GM12878 (cell line): ENCODE measurements around the gene CZIB. TPM values are rescaled to one million over a fixed set of nuclear protein-coding genes. Genes with fewer than 3 reads are reported as not detected.

Experiments used
- ATAC-seq: fragments of 200-7000 bp; cut with Tn5 transposase; 3 replicates; pipeline ENCODE4 v1.9.1; 2020; ENCODE audit warnings: mild to moderate bottlenecking, moderate library complexity
- BruUV-seq: library from RNA; stranded (reverse); fragments of 400-500 nt; replicated peaks from 2 replicates; lab custom pipeline; 2021; lab: Mats Ljungman, UMichigan
- CTCF ChIA-PET: fragments of 300-600 bp; sonication (Branson Sonifier 250); formaldehyde crosslinking; extraction: SDS; loops from one replicate; lab custom pipeline; 2021; ENCODE audit warnings: inconsistent platforms; lab: Yijun Ruan, JAX
- POLR2A ChIA-PET: fragments of 350-600 bp; formaldehyde crosslinking; extraction: SDS; loops from one replicate; lab custom pipeline; 2021; ENCODE audit warnings: inconsistent platforms; lab: Charles Lee
- RAD21 ChIA-PET: fragments of 300-600 bp; sonication (Branson Sonifier 250); formaldehyde crosslinking; loops from one replicate; lab custom pipeline; 2023; ENCODE audit warnings: antibody characterized with exemption; ENCODE audit not compliant: unreplicated experiment; lab: Charles Lee
- SMC1A ChIA-PET: fragments of 300-600 bp; sonication (Branson Sonifier 250); formaldehyde crosslinking; loops from one replicate; lab custom pipeline; 2023; ENCODE audit not compliant: unreplicated experiment, uncharacterized antibody; lab: Charles Lee
- DNase-seq: peaks from one replicate; pipeline ENCODE4 v3.0.0-alpha.2; 2011; ENCODE audit warnings: low read depth, low spot score
- FAIRE-seq: peaks from 3 replicates; lab custom pipeline; 2011; peaks lifted over from hg19 to GRCh38; lab: Jason Lieb, UNC
- H2AFZ ChIP-seq: 2 replicates; pipeline ENCODE4 v1.6.0; 2011; ENCODE audit warnings: low read depth, low read length, control low read depth; ENCODE audit not compliant: control insufficient read depth
- H3K27ac ChIP-seq: 2 replicates; pipeline ENCODE4 v1.5.1; 2011; ENCODE audit warnings: control low read depth; ENCODE audit not compliant: control insufficient read depth, insufficient read depth
- H3K27me3 ChIP-seq, 2 experiments: replicated peaks in 1 of 2; 2 replicates each; pipeline versions ENCODE4 v1.6.0 to v1.6.1; 2011; ENCODE audit warnings: low read length in 1 of 2; ENCODE audit not compliant: control insufficient read depth in 2 of 2, insufficient read depth in 2 of 2
- H3K36me3 ChIP-seq, 2 experiments: 2 replicates each; pipeline ENCODE4 v1.5.1; 2011; ENCODE audit warnings: low read length in 1 of 2; ENCODE audit not compliant: control insufficient read depth in 2 of 2, insufficient read depth in 2 of 2
- H3K4me1 ChIP-seq: 2 replicates; pipeline ENCODE4 v1.6.1; 2011; ENCODE audit warnings: mild to moderate bottlenecking, low read length, moderate library complexity, mixed read lengths; ENCODE audit not compliant: control insufficient read depth, insufficient read depth
- H3K4me2 ChIP-seq: 2 replicates; pipeline ENCODE4 v1.6.0; 2011; ENCODE audit warnings: control low read depth; ENCODE audit not compliant: control insufficient read depth, insufficient read depth
- H3K4me3 ChIP-seq: fragments of 200-600 bp; sonication (generic); 2 replicates; pipeline ENCODE4 v1.5.1; 2016
- H3K79me2 ChIP-seq: 2 replicates; pipeline ENCODE4 v1.6.0; 2011; ENCODE audit warnings: low read length; ENCODE audit not compliant: control insufficient read depth, insufficient read depth
- H3K9ac ChIP-seq: 2 replicates; pipeline ENCODE4 v1.8.0; 2011; ENCODE audit warnings: low read length, control low read depth, mixed read lengths; ENCODE audit not compliant: control insufficient read depth, insufficient read depth
- H3K9me3 ChIP-seq: replicated peaks from 3 replicates; pipeline ENCODE4 v1.5.1; 2011; ENCODE audit warnings: mild to moderate bottlenecking, low read length; ENCODE audit not compliant: control insufficient read depth, insufficient read depth
- H4K20me1 ChIP-seq: 2 replicates; pipeline ENCODE4 v1.6.0; 2011; ENCODE audit not compliant: control insufficient read depth, insufficient read depth
- CBFB ChIP-seq: IDR thresholded peaks from 2 replicates; pipeline ENCODE4 v1.6.1; 2016; ENCODE audit warnings: antibody characterized with exemption, low read depth
- JUND ChIP-seq: IDR thresholded peaks from 2 replicates; pipeline ENCODE4 v1.6.1; 2012; ENCODE audit warnings: low read depth, mild to moderate bottlenecking, low read length, improper control_type of control experiment, moderate library complexity
- KLF5 ChIP-seq: fragments of 450-650 bp; IDR thresholded peaks from 2 replicates; pipeline ENCODE4 v1.6.1; 2014; ENCODE audit warnings: mild to moderate bottlenecking; ENCODE audit not compliant: partially characterized antibody
- MEF2B ChIP-seq: fragments of 450-650 bp; IDR thresholded peaks from 2 replicates; pipeline ENCODE4 v1.6.1; 2018; ENCODE audit warnings: mild to moderate bottlenecking, moderate library complexity; ENCODE audit not compliant: partially characterized antibody, poor library complexity, severe bottlenecking
- NBN ChIP-seq: fragments of 450-650 bp; IDR thresholded peaks from 2 replicates; pipeline ENCODE4 v1.6.1; 2016
- POLR2AphosphoS5 ChIP-seq: IDR thresholded peaks from 2 replicates; pipeline ENCODE4 v1.6.1; 2011; ENCODE audit warnings: mild to moderate bottlenecking, low read length, inconsistent platforms
- SP1 ChIP-seq: IDR thresholded peaks from one replicate; pipeline ENCODE4 v1.6.1; 2011; ENCODE audit warnings: low read depth, low read length
- SRF ChIP-seq, 2 experiments: IDR thresholded peaks; 2 replicates each; pipeline ENCODE4 v1.6.1; 2011; ENCODE audit warnings: low read depth in 2 of 2, low read length in 2 of 2, mild to moderate bottlenecking in 1 of 2, moderate library complexity in 1 of 2
- ZSCAN29 ChIP-seq: fragments of 450-650 bp; IDR thresholded peaks from 2 replicates; pipeline ENCODE4 v1.6.1; 2017; ENCODE audit warnings: mild to moderate bottlenecking, moderate library complexity
- WGBS: methylation state at CpG from one replicate; pipeline ENCODE4 v1.1.6; 2016; ENCODE audit warnings: low lambda C conversion rate; ENCODE audit not compliant: insufficient replicate concordance, insufficient coverage; ENCODE audit errors: missing lambda C conversion rate; 5-methylcytosine and 5-hydroxymethylcytosine counted together
- in situ Hi-C: fragments of 300-500 bp; cut with MboI; formaldehyde crosslinking; loops from 9 replicates; pipeline ENCODE4 v1.14.3; 2018; ENCODE audit warnings: mixed read lengths
- intact Hi-C: fragments of 100-400 bp; cut with micrococcal nuclease; formaldehyde crosslinking; loops from one replicate; pipeline ENCODE4 v1.14.2; 2022; ENCODE audit not compliant: unreplicated experiment
- polyA plus RNA-seq, 11 experiments: library from polyadenylated mRNA; depleted of rRNA in 4 of 11; unstranded in 6 of 11; stranded (reverse) in 5 of 11; fragments of >200 nt; fragmentation: Nextera tagmentation in 4 of 11; fragmentation: Illumina TruSeq in 1 of 11; extraction: Ambion mirVana in 4 of 11; extraction: Trizol in 1 of 11; gene quantifications; 1 replicate in 1 of 11; 2 replicates in 10 of 11; pipeline versions ENCODE4 v1.2.1 to v1.2.3, GENCODE V29; 2011 to 2016; ENCODE audit warnings: inconsistent platforms in 2 of 11, missing spikeins in 2 of 11, low read depth in 1 of 11
- total RNA-seq, 4 experiments: library from RNA; depleted of rRNA in 3 of 4; stranded (reverse); fragments of >200 nt in 3 of 4; fragmentation: Illumina TruSeq in 1 of 4; extraction: Trizol in 1 of 4; gene quantifications; 2 replicates each; pipeline versions ENCODE4 v1.2.1 to v1.2.3, GENCODE V29; 2013 to 2021
- TF ChIP-seq, protein P1 (sequence below): IDR thresholded peaks from 2 replicates; pipeline ENCODE4 v1.6.1; 2012; ENCODE audit warnings: low read depth, low read length, improper control_type of control experiment
- TF ChIP-seq, protein P2 (sequence below): fragments of 450-650 bp; conservative IDR thresholded peaks from 2 replicates; pipeline ENCODE4 v1.6.1; 2017; ENCODE audit warnings: mild to moderate bottlenecking, moderate library complexity

CZIB gene
- total and polyA plus RNA-seq, 10 of the 15 experiments (the other 5 are each of a cell fraction or from before 2014, with no cell fraction given) = 36.1 to 68.3 (median 50.4) TPM

- no TSS peak for BruUV-seq
- no peak for FAIRE-seq
These were observed 33.7 kb upstream of the CZIB start for GRCh38 chr1:53254011-53254640.

DNA sequence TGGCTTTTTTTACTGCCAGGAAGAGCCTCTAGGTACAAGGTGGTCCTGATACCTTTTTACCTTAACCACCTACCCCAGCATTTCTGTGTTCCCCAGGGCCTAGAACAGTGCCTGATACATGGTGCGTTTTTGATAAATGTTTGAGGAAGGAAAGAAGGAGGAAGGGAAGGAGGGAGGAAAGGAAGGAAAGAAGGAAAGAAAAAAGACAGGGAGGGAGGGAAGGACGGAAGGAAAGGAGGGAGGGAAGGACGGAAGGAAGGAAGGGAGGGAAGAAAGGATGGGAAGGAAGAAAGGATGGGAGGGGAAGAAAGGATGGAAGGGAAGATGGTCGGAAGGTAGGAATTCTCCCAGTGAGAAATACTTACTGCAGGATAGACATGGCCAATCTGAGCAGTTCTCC is 29.9 kb upstream of the CZIB start:
- CTCF ChIA-PET = no interaction called here
- in situ Hi-C loops = no loop called here
- SMC1A ChIA-PET = no interaction called here
- Histone ChIP-seq H2AFZ (no peak overlapping the region), H3K27ac (no peak overlapping the region), H3K36me3 (peaks cover 18 to 27% of the 10 kb centered on the region in 2 experiments), H3K4me3 (no peak overlapping the region), H3K4me2 (no peak overlapping the region), H3K27me3 (no peaks in the 10 kb centered on the region), H4K20me1 (no peaks in the 10 kb centered on the region), H3K9me3 (no peaks in the 10 kb centered on the region), H3K79me2 (no peaks in the 10 kb centered on the region), H3K4me1 (peaks cover 8% of the 10 kb centered on the region), H3K9ac (no peak overlapping the region)
- FAIRE-seq = no peak
- RAD21 ChIA-PET = no interaction called here
- intact Hi-C loops = no loop called here
- POLR2A ChIA-PET = interaction anchor here (0.6 kb wide), 1 partner anchor 229 kb away, joined by 3 read pairs; no protein-coding TSS in a partner anchor
- TF ChIP-seq, protein P1, sequence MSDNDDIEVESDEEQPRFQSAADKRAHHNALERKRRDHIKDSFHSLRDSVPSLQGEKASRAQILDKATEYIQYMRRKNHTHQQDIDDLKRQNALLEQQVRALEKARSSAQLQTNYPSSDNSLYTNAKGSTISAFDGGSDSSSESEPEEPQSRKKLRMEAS = no peak
- TF ChIP-seq MEF2B (no peak), CBFB (no peak), JUND (no peak), SRF (IDR thresholded peaks at IDR 0.05; ENCODE audit: low read depth in 2 of 2, low read length in 2 of 2) (no peak), SP1 (no peak), POLR2AphosphoS5 (no peak), KLF5 (no peak), ZSCAN29 (no peak)
- TF ChIP-seq, protein P2, sequence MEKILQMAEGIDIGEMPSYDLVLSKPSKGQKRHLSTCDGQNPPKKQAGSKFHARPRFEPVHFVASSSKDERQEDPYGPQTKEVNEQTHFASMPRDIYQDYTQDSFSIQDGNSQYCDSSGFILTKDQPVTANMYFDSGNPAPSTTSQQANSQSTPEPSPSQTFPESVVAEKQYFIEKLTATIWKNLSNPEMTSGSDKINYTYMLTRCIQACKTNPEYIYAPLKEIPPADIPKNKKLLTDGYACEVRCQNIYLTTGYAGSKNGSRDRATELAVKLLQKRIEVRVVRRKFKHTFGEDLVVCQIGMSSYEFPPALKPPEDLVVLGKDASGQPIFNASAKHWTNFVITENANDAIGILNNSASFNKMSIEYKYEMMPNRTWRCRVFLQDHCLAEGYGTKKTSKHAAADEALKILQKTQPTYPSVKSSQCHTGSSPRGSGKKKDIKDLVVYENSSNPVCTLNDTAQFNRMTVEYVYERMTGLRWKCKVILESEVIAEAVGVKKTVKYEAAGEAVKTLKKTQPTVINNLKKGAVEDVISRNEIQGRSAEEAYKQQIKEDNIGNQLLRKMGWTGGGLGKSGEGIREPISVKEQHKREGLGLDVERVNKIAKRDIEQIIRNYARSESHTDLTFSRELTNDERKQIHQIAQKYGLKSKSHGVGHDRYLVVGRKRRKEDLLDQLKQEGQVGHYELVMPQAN = no peak
- ATAC-seq = no peak
- BruUV-seq = no TSS peak
- DNase-seq = no peak
- 74% methylated on average over 4 of the region's 4 CpGs for WGBS

More at GRCh38 chr1:53254011-53254640, 33.7 kb upstream of the CZIB start:
- in situ Hi-C loops (no loop called here), intact Hi-C loops (no loop called here)
- no peak overlapping the region for H3K4me2 ChIP-seq
- WGBS = 64% methylated on average over 4 of the region's 4 CpGs
- ChIA-PET POLR2A (no interaction called here), RAD21 (no interaction called here), SMC1A (interaction anchor here (0.8 kb wide), 1 partner anchor 33 kb away, joined by 3 read pairs; no protein-coding TSS in a partner anchor), CTCF (interaction anchor here (0.7 to 1.7 kb wide), 2 partner anchors 140 to 223 kb away, joined by 3 to 4 read pairs; no protein-coding TSS in a partner anchor)
- no peak for TF ChIP-seq NBN
- H3K79me2 ChIP-seq = no peaks in the 10 kb centered on the region
- no peak overlapping the region for H2AFZ ChIP-seq
- H3K9ac ChIP-seq = no peak overlapping the region
- H3K9me3 ChIP-seq = no peaks in the 10 kb centered on the region
- no peaks in the 10 kb centered on the region for H3K4me1 ChIP-seq
- no peaks in the 10 kb centered on the region for H3K27me3 ChIP-seq
- DNase-seq = no peak
- no peak for ATAC-seq
- H4K20me1 ChIP-seq = no peaks in the 10 kb centered on the region
- H3K36me3 ChIP-seq = peaks cover 21 to 29% of the 10 kb centered on the region in 2 experiments
- no peak overlapping the region for H3K4me3 ChIP-seq
- H3K27ac ChIP-seq = no peak overlapping the region
